Measurements from ENCODE around the gene KCNMA1.

KCNMA1 gene

DNA sequence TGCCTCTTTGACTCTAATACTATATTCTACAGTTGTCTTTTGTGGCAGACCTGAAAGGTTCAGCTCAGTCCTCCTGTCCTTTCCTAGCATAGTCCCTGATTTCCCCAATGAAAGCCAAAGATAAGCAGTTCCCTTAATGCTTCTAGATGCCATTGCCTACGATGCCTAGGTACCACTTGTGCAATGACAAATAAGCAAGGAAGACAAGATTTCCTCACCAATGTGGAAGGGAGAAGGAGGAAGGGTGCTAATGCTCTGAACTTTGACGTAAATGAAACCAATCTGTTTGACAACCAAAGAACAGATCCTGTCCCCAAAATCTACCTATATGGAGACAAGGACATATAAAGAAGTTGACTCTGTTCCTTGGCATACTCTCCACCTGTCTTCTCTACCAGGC lies 393.3 kb downstream of the KCNMA1 start:
- TF ChIP-seq, protein P1, sequence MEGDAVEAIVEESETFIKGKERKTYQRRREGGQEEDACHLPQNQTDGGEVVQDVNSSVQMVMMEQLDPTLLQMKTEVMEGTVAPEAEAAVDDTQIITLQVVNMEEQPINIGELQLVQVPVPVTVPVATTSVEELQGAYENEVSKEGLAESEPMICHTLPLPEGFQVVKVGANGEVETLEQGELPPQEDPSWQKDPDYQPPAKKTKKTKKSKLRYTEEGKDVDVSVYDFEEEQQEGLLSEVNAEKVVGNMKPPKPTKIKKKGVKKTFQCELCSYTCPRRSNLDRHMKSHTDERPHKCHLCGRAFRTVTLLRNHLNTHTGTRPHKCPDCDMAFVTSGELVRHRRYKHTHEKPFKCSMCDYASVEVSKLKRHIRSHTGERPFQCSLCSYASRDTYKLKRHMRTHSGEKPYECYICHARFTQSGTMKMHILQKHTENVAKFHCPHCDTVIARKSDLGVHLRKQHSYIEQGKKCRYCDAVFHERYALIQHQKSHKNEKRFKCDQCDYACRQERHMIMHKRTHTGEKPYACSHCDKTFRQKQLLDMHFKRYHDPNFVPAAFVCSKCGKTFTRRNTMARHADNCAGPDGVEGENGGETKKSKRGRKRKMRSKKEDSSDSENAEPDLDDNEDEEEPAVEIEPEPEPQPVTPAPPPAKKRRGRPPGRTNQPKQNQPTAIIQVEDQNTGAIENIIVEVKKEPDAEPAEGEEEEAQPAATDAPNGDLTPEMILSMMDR (IDR thresholded peaks at IDR 0.05; ENCODE audit: low read depth, low read length): no peak
- TF ChIP-seq, protein P2, sequence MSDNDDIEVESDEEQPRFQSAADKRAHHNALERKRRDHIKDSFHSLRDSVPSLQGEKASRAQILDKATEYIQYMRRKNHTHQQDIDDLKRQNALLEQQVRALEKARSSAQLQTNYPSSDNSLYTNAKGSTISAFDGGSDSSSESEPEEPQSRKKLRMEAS (IDR thresholded peaks at IDR 0.05; ENCODE audit: low read depth, low read length): no peak
- TF ChIP-seq MYC (IDR thresholded peaks at IDR 0.05; ENCODE audit: low read depth, low read length): no peak
- H3K4me3 ChIP-seq (ENCODE audit: low read depth, low read length): no peak overlapping the region
- DNase-seq (ENCODE audit: low read depth): peak; percentile 15

DNA sequence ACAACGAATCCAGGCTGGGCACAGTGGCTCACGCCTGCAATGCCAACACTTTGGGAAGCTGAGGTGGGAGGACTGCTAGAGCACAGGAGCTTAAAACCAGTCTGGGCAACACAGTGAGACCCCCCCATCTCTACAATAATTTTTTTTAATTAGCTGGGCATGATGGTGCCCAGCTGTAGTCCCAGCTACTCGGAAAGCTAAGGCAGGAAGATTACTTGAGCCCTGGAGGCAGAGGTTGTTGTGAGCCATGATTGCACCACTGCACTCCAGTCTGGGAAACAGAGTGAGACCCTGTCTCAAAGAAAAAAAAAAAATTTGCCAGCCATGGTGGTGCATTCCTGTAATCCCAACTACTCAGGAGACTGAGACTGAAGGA lies 396.3 kb downstream of the KCNMA1 start:
- no peak for DNase-seq (ENCODE audit: low read depth)
- no peak overlapping the region for H3K4me3 ChIP-seq (ENCODE audit: low read depth, low read length)
- TF ChIP-seq, protein P2 (IDR thresholded peaks at IDR 0.05; ENCODE audit: low read depth, low read length): no peak
- TF ChIP-seq POLR2A (IDR thresholded peaks at IDR 0.05; ENCODE audit: extremely low read depth, insufficient read length) (no peak), MYC (IDR thresholded peaks at IDR 0.05; ENCODE audit: low read depth, low read length) (no peak)
- TF ChIP-seq, protein P1 (IDR thresholded peaks at IDR 0.05; ENCODE audit: low read depth, low read length): no peak

DNA sequence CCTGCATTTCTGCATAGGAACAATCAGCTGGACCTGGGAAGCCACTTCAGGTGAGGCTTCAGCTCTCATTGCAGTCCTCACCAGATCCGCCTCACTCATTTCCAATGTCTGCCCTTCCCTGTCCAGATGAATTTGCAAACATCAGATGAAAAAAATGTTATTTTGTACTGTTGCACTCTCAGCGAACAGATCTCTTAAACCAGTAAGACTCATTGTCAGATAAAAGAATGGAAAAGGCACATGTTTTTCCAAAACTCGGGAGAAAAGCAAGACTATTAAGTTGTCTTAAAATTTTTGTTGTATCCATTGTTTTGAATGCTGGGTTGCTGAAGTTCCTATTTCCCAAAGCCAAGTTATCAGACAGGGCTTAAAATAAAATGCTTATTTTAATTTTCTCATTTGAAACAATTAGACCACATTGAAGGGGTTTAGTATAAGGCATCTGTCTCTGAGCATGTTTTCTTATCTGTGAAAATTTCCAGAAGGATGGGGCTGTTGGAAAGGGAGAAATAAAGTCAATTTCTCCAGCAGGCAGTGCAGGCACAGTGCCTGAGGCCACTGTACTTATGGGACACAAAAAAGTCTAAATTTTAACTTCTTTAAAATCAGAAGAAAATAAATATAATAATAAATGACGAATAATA lies 396.8 kb downstream of the KCNMA1 start:
- DNase-seq (ENCODE audit: low read depth): no peak
- TF ChIP-seq, protein P2 (IDR thresholded peaks at IDR 0.05; ENCODE audit: low read depth, low read length): no peak
- no peak for TF ChIP-seq POLR2A (IDR thresholded peaks at IDR 0.05; ENCODE audit: extremely low read depth, insufficient read length)
- TF ChIP-seq MYC (IDR thresholded peaks at IDR 0.05; ENCODE audit: low read depth, low read length): no peak
- TF ChIP-seq, protein P1 (IDR thresholded peaks at IDR 0.05; ENCODE audit: low read depth, low read length): no peak
- no peak overlapping the region for H3K4me3 ChIP-seq (ENCODE audit: low read depth, low read length)

DNA sequence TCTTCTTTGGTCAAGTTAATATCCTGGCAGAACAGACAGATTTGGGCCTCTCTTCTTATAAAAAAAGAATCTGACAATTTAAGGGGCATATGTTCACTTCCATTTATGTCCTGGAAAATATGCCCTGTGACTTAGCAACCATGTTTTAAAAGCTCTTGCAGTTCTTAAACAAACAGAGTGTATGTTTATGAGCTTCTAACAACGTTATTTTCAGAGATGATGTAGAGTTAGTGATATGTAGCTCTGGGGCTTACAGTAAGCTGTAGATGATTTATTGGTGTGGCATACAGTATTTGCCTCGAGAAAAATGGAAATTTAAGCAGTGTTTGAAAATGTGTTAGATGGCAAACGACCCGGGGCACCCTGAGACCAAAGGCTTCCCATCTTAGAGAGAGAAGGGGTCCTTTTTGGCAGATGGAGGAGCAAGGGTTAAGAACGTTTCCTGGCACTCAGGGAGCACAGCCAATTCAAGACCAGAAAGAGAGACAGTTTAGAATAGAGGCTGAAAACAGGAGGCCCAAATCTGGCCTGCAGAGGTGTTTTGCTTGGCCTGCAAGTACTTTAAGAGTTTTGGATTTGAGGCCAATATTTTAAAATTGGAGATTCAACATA lies 397.5 kb downstream of the KCNMA1 start:
- TF ChIP-seq, protein P2 (IDR thresholded peaks at IDR 0.05; ENCODE audit: low read depth, low read length): no peak
- TF ChIP-seq POLR2A (IDR thresholded peaks at IDR 0.05; ENCODE audit: extremely low read depth, insufficient read length): no peak
- no peak for DNase-seq (ENCODE audit: low read depth)
- no peak overlapping the region for H3K4me3 ChIP-seq (ENCODE audit: low read depth, low read length)

DNA sequence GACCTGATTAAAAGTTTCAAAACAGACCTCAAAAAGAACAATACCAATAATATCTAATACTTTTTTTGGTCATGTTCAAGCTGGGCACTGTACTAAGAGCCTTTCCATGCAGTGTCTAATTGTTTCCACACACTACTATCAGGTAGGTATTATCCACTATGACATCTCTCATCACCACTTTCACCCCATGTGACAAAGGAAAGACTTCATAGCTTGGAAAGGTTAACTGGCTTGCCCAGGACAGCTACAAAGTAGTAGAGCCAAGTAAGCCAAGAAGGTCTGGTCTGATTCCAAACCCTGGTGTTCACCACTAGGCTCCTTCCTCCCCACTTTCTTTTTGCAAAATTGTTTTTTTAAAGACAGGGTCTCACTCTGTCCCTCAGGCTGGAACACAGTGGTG lies 400.5 kb downstream of the KCNMA1 start:
- no peak for DNase-seq (ENCODE audit: low read depth)
- TF ChIP-seq, protein P1 (IDR thresholded peaks at IDR 0.05; ENCODE audit: low read depth, low read length): no peak
- TF ChIP-seq, protein P2 (IDR thresholded peaks at IDR 0.05; ENCODE audit: low read depth, low read length): no peak
- TF ChIP-seq MYC (IDR thresholded peaks at IDR 0.05; ENCODE audit: low read depth, low read length) (no peak), POLR2A (IDR thresholded peaks at IDR 0.05; ENCODE audit: extremely low read depth, insufficient read length) (no peak)
- no peak overlapping the region for H3K4me3 ChIP-seq (ENCODE audit: low read depth, low read length)

DNA sequence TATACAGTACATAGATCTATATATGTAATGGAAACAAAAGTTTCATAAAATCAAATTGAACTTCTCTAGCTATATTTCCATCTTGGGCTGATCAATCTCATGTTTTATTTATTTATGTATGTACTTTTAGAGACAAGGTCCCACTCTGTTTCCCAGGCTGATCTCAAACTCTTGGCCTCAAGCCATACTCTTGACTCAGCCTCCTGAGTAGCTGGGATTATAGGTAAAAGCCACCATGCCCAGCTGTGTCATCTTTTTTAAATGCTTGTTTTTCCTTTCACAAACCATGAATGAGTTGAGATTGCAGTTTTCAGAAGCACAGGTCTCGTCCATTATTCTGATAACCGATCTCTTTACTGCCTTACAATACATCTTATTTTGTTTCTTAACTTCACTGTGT lies 400.9 kb downstream of the KCNMA1 start:
- no peak for DNase-seq (ENCODE audit: low read depth)
- TF ChIP-seq, protein P1 (IDR thresholded peaks at IDR 0.05; ENCODE audit: low read depth, low read length): no peak
- no peak for TF ChIP-seq POLR2A (IDR thresholded peaks at IDR 0.05; ENCODE audit: extremely low read depth, insufficient read length)
- TF ChIP-seq, protein P2 (IDR thresholded peaks at IDR 0.05; ENCODE audit: low read depth, low read length): no peak
- no peak for TF ChIP-seq MYC (IDR thresholded peaks at IDR 0.05; ENCODE audit: low read depth, low read length)
- no peak overlapping the region for H3K4me3 ChIP-seq (ENCODE audit: low read depth, low read length)

Data from NB4 (cell line).